H1 (cell line): ENCODE data around the gene CST9L. TPM values are rescaled to one million over a fixed set of nuclear protein-coding genes. Genes with fewer than 3 reads are reported as not detected.

Source experiments
- CTCF ChIA-PET: fragments of 300-600 bp; sonication (Branson Sonifier 250); formaldehyde crosslinking; loops from one replicate; lab custom pipeline; 2021; ENCODE audit not compliant: partially characterized antibody; lab: Charles Lee
- POLR2A ChIA-PET: fragments of 300-600 bp; sonication (Branson Sonifier 250); formaldehyde crosslinking; loops from one replicate; lab custom pipeline; 2021; ENCODE audit warnings: inconsistent platforms; ENCODE audit not compliant: partially characterized antibody; lab: Charles Lee
- DNase-seq, 2 experiments: peaks; one replicate each; pipeline versions ENCODE4 v3.0.0 to v3.0.0-alpha.2; 2010 to 2022; ENCODE audit warnings: low spot score in 2 of 2, low read depth in 1 of 2, mixed read lengths in 1 of 2
- FAIRE-seq: peaks from 2 replicates; lab custom pipeline; 2011; peaks lifted over from hg19 to GRCh38; lab: Jason Lieb, UNC
- H2AFZ ChIP-seq: 2 replicates; pipeline ENCODE4 v1.8.1; 2012; ENCODE audit warnings: low read length, inconsistent platforms
- H2AK5ac ChIP-seq: 2 replicates; pipeline ENCODE4 v1.6.1; 2013; ENCODE audit warnings: low read depth, low read length
- H2BK120ac ChIP-seq: replicated peaks from 2 replicates; pipeline ENCODE3; 2013; ENCODE audit warnings: low read depth, low read length, inconsistent platforms
- H2BK12ac ChIP-seq: 2 replicates; pipeline ENCODE4 v1.6.1; 2013; ENCODE audit warnings: low read depth, low read length
- H2BK15ac ChIP-seq: 2 replicates; pipeline ENCODE4 v1.6.1; 2013; ENCODE audit warnings: low read length
- H2BK20ac ChIP-seq: 2 replicates; pipeline ENCODE4 v1.6.1; 2013; ENCODE audit warnings: low read length
- H2BK5ac ChIP-seq: 2 replicates; pipeline ENCODE4 v1.6.1; 2013; ENCODE audit warnings: low read depth, low read length
- H3K14ac ChIP-seq: 2 replicates; pipeline ENCODE4 v1.6.1; 2013; ENCODE audit warnings: inconsistent platforms; ENCODE audit not compliant: insufficient read length
- H3K18ac ChIP-seq: 2 replicates; pipeline ENCODE4 v1.6.1; 2013; ENCODE audit warnings: low read length; ENCODE audit errors: extremely low read depth
- H3K23ac ChIP-seq: 2 replicates; pipeline ENCODE4 v1.6.1; 2013; ENCODE audit warnings: inconsistent platforms; ENCODE audit not compliant: insufficient read length
- H3K23me2 ChIP-seq: 2 replicates; pipeline ENCODE4 v1.6.1; 2013; ENCODE audit warnings: low read depth, low read length
- H3K27ac ChIP-seq: 2 replicates; pipeline ENCODE4 v1.6.1; 2011; ENCODE audit warnings: low read depth, low read length, inconsistent platforms
- H3K27me3 ChIP-seq, 4 experiments: replicated peaks in 1 of 4; 1 replicate in 1 of 4; 2 replicates in 3 of 4; pipeline versions ENCODE4 v1.6.1 to v1.8.1; 2011 to 2013; ENCODE audit warnings: low read length in 3 of 4, mild to moderate bottlenecking in 3 of 4, inconsistent platforms in 2 of 4, mixed read lengths in 2 of 4, moderate library complexity in 1 of 4; ENCODE audit not compliant: control insufficient read depth in 3 of 4, insufficient read depth in 3 of 4; ENCODE audit errors: extremely low read depth in 1 of 4
- H3K36me3 ChIP-seq, 4 experiments: 2 replicates each; pipeline versions ENCODE4 v1.6.1 to v1.8.1; 2011 to 2013; ENCODE audit warnings: mild to moderate bottlenecking in 4 of 4, low read length in 3 of 4, moderate library complexity in 2 of 4, control low read depth in 1 of 4, inconsistent platforms in 1 of 4; ENCODE audit not compliant: insufficient read depth in 4 of 4, control insufficient read depth in 2 of 4
- H3K4ac ChIP-seq: replicated peaks from 2 replicates; pipeline ENCODE3; 2013; ENCODE audit warnings: low read length, low read depth, mixed read lengths, inconsistent platforms; ENCODE audit not compliant: insufficient read length
- H3K4me1 ChIP-seq, 4 experiments: replicated peaks in 1 of 4; 1 replicate in 1 of 4; 2 replicates in 3 of 4; pipeline versions ENCODE4 v1.6.1 to v1.8.1; 2011 to 2013; ENCODE audit warnings: low read length in 3 of 4, inconsistent platforms in 2 of 4, mixed read lengths in 1 of 4; ENCODE audit not compliant: insufficient read depth in 4 of 4, control insufficient read depth in 3 of 4
- H3K4me2 ChIP-seq, 2 experiments: 2 replicates each; pipeline versions ENCODE4 v1.6.1 to v1.8.1; 2011 to 2013; ENCODE audit warnings: low read depth in 2 of 2, low read length in 2 of 2, control low read depth in 1 of 2, inconsistent platforms in 1 of 2, mild to moderate bottlenecking in 1 of 2; ENCODE audit not compliant: insufficient read depth in 1 of 2
- H3K4me3 ChIP-seq, 4 experiments: fragments of 200-600, 300-600 bp in 1 of 4; sonication (generic), shearing (Covaris generic), sonication (Bioruptor Twin) in 1 of 4; 2 replicates each; pipeline versions ENCODE4 v1.5.1 to v1.8.1; 2011 to 2016; ENCODE audit warnings: low read length in 4 of 4, low read depth in 3 of 4, control low read depth in 2 of 4, inconsistent platforms in 2 of 4, mild to moderate bottlenecking in 2 of 4, mixed read lengths in 1 of 4, moderate library complexity in 1 of 4; ENCODE audit not compliant: insufficient read depth in 2 of 4; ENCODE audit errors: extremely low read depth in 1 of 4
- H3K56ac ChIP-seq: replicated peaks from 2 replicates; pipeline ENCODE3; 2013; ENCODE audit warnings: low read depth, mild to moderate bottlenecking, mixed read lengths, low read length, inconsistent platforms; ENCODE audit not compliant: insufficient read length
- H3K79me1 ChIP-seq: 2 replicates; pipeline ENCODE4 v1.6.1; 2013; ENCODE audit warnings: low read depth, low read length, control low read depth
- H3K79me2 ChIP-seq, 2 experiments: 2 replicates each; pipeline versions ENCODE4 v1.6.1 to v1.8.1; 2012 to 2013; ENCODE audit warnings: low read length in 2 of 2, mild to moderate bottlenecking in 2 of 2, inconsistent platforms in 1 of 2; ENCODE audit not compliant: insufficient read depth in 2 of 2, control insufficient read depth in 1 of 2
- H3K9ac ChIP-seq, 4 experiments: replicated peaks in 1 of 4; 1 replicate in 1 of 4; 2 replicates in 3 of 4; pipeline versions ENCODE4 v1.6.1 to v1.8.1; 2011 to 2013; ENCODE audit warnings: low read depth in 3 of 4, low read length in 3 of 4, control low read depth in 2 of 4, mild to moderate bottlenecking in 2 of 4, moderate library complexity in 2 of 4, inconsistent platforms in 1 of 4; ENCODE audit errors: extremely low read depth in 1 of 4
- H3K9me3 ChIP-seq, 2 experiments: 2 replicates each; pipeline versions ENCODE4 v1.6.1 to v1.8.1; 2012 to 2013; ENCODE audit warnings: mild to moderate bottlenecking in 2 of 2, moderate library complexity in 2 of 2, control low read depth in 1 of 2, inconsistent platforms in 1 of 2, low read depth in 1 of 2, low read length in 1 of 2, mixed read lengths in 1 of 2; ENCODE audit not compliant: insufficient read depth in 2 of 2
- H4K20me1 ChIP-seq, 2 experiments: replicated peaks in 1 of 2; 2 replicates each; pipeline versions ENCODE3 to v1.8.1; 2011 to 2013; ENCODE audit warnings: inconsistent platforms in 2 of 2, low read length in 2 of 2, mild to moderate bottlenecking in 1 of 2; ENCODE audit not compliant: insufficient read depth in 2 of 2, control insufficient read depth in 1 of 2
- H4K5ac ChIP-seq: 2 replicates; pipeline ENCODE4 v1.6.1; 2013; ENCODE audit warnings: low read length, low read depth, mixed read lengths, inconsistent platforms; ENCODE audit not compliant: insufficient read length
- H4K8ac ChIP-seq: 2 replicates; pipeline ENCODE4 v1.8.0; 2013; ENCODE audit warnings: mild to moderate bottlenecking, moderate library complexity, low read length, inconsistent platforms; ENCODE audit not compliant: insufficient read depth; ENCODE audit errors: extremely low read depth
- H4K91ac ChIP-seq: replicated peaks from 2 replicates; pipeline ENCODE3; 2013; ENCODE audit warnings: low read length, mixed read lengths, inconsistent platforms; ENCODE audit not compliant: insufficient read length
- BACH1 ChIP-seq: IDR thresholded peaks from 2 replicates; pipeline ENCODE4 v1.6.1; 2012; ENCODE audit warnings: low read length, improper control_type of control experiment
- BCL11A ChIP-seq, 2 experiments: IDR thresholded peaks; one replicate each; pipeline ENCODE4 v1.6.1; 2011; ENCODE audit warnings: low read depth in 2 of 2, low read length in 2 of 2, mild to moderate bottlenecking in 2 of 2
- CBX8 ChIP-seq: fragments of 300-800, 300-1000 bp; sonication (generic); IDR thresholded peaks from 2 replicates; pipeline ENCODE4 v1.7.1; 2016; ENCODE audit warnings: low read depth, low read length, borderline replicate concordance
- CEBPB ChIP-seq: IDR thresholded peaks from 2 replicates; pipeline ENCODE4 v1.6.1; 2012; ENCODE audit warnings: low read depth, low read length
- CHD2 ChIP-seq: IDR thresholded peaks from 2 replicates; pipeline ENCODE4 v1.6.1; 2012; ENCODE audit warnings: low read length, improper control_type of control experiment
- E2F6 ChIP-seq: IDR thresholded peaks from 2 replicates; pipeline ENCODE4 v1.6.1; 2012; ENCODE audit warnings: inconsistent platforms
- MAX ChIP-seq: IDR thresholded peaks from 2 replicates; pipeline ENCODE4 v1.6.1; 2012; ENCODE audit warnings: inconsistent platforms
- POLR2AphosphoS5 ChIP-seq: IDR thresholded peaks from 2 replicates; pipeline ENCODE4 v1.6.1; 2011; ENCODE audit warnings: low read depth, low read length
- RXRA ChIP-seq: IDR thresholded peaks from 2 replicates; pipeline ENCODE4 v1.6.1; 2011; ENCODE audit warnings: low read depth, mild to moderate bottlenecking, low read length, moderate library complexity; ENCODE audit not compliant: insufficient read depth
- SAP30 ChIP-seq: fragments of 300-600 bp; sonication (generic); IDR thresholded peaks from 2 replicates; pipeline ENCODE4 v1.7.1; 2012; ENCODE audit warnings: low read length, moderate library complexity, mild to moderate bottlenecking, inconsistent platforms; ENCODE audit not compliant: insufficient read depth, insufficient replicate concordance
- SIRT6 ChIP-seq: IDR thresholded peaks from one replicate; pipeline ENCODE4 v1.7.1; 2012; ENCODE audit warnings: low read length, inconsistent platforms
- SUZ12 ChIP-seq: fragments of 200-600 bp; sonication (generic); IDR thresholded peaks from 2 replicates; pipeline ENCODE4 v1.6.1; 2012; ENCODE audit warnings: mild to moderate bottlenecking, inconsistent platforms, low read length, moderate library complexity, mixed read lengths
- TAF7 ChIP-seq: optimal IDR thresholded peaks from 2 replicates; pipeline ENCODE3; 2011; ENCODE audit warnings: low read depth, mild to moderate bottlenecking, inconsistent platforms, low read length, moderate library complexity, borderline replicate concordance
- TBP ChIP-seq: IDR thresholded peaks from 2 replicates; pipeline ENCODE4 v1.6.1; 2011; ENCODE audit warnings: low read depth, low read length, improper control_type of control experiment
- WGBS, 2 experiments: shearing (Covaris generic) in 1 of 2; methylation state at CpG; one replicate each; pipeline versions ENCODE4 v1.1.6 to v1.1.7; 2013 to 2015; ENCODE audit warnings: low lambda C conversion rate in 2 of 2, mixed read lengths in 2 of 2, inconsistent platforms in 1 of 2, low coverage in 1 of 2, missing lambda C conversion rate in 1 of 2; ENCODE audit not compliant: insufficient replicate concordance in 2 of 2, insufficient coverage in 1 of 2, insufficient read length in 1 of 2; ENCODE audit errors: extremely low coverage in 1 of 2, missing lambda C conversion rate in 1 of 2; 5-methylcytosine and 5-hydroxymethylcytosine counted together
- polyA plus RNA-seq, 7 experiments: library from polyadenylated mRNA; depleted of rRNA in 3 of 7; stranded (reverse) in 5 of 7; unstranded in 2 of 7; fragments of >200 nt in 5 of 7; fragments of 200-250 nt in 2 of 7; gene quantifications; 1 replicate in 5 of 7; 2 replicates in 1 of 7; 4 replicates in 1 of 7; pipeline versions ENCODE4 v1.2.1 to v1.2.3, GENCODE V29; 2011 to 2013; ENCODE audit warnings: missing spikeins in 2 of 7, mixed read lengths in 2 of 7
- total RNA-seq: library from RNA; stranded (reverse); fragmentation: NEBNext Ultra II Directional; extraction: Animal tissue kit (Norgen Biotek cat#: 25700); gene quantifications from 2 replicates; pipeline ENCODE4 v1.2.1, GENCODE V29; 2021

Gene CST9L
- total and polyA plus RNA-seq, 2 of the 8 experiments (the other 6 are each of a cell fraction or from before 2014, with no cell fraction given): not detected

GRCh38 chr20:23541330-23541729, 27.0 kb downstream of the CST9L start:
- H3K79me2 ChIP-seq: no peaks in the 10 kb centered on the region
- H3K4me3 ChIP-seq: no peak overlapping the region
- no peaks in the 10 kb centered on the region for H3K9me3 ChIP-seq
- H3K4me2 ChIP-seq: no peak overlapping the region
- WGBS, 2 experiments: 93% methylated on average over 1 of the region's 1 CpG; no CpG with 5 or more reads in 1 of the 2 experiments
- no peak overlapping the region for H3K56ac ChIP-seq
- ChIA-PET POLR2A (no interaction called here), CTCF (interaction anchor here (1.2 kb wide), 1 partner anchor 34 kb away, joined by 3 read pairs; no protein-coding TSS in a partner anchor)
- H2BK20ac ChIP-seq: peak overlapping the region; percentile 24; the same call in 1 of the 2 replicates
- no peaks in the 10 kb centered on the region for H4K20me1 ChIP-seq
- H3K4ac ChIP-seq: no peak overlapping the region
- FAIRE-seq: no peak
- DNase-seq: no peak
- no peaks in the 10 kb centered on the region for H3K23me2 ChIP-seq
- no peak overlapping the region for H4K5ac ChIP-seq
- H3K23ac ChIP-seq: no peak overlapping the region
- no peak overlapping the region for H4K8ac ChIP-seq
- no peak overlapping the region for H2BK12ac ChIP-seq
- H3K27ac ChIP-seq: no peak overlapping the region
- no peak overlapping the region for H4K91ac ChIP-seq
- H3K27me3 ChIP-seq: no peaks in the 10 kb centered on the region
- H3K18ac ChIP-seq: no peak overlapping the region
- no peak overlapping the region for H3K9ac ChIP-seq
- no peak overlapping the region for H2BK120ac ChIP-seq
- H3K4me1 ChIP-seq: peaks cover 0 to 5% (median 2%) of the 10 kb centered on the region in 4 experiments; a peak in 2 of 7 replicates
- no peaks in the 10 kb centered on the region for H3K36me3 ChIP-seq
- H2AK5ac ChIP-seq: no peak overlapping the region
- H3K79me1 ChIP-seq: no peaks in the 10 kb centered on the region
- H2AFZ ChIP-seq: no peak overlapping the region
- no peak overlapping the region for H2BK15ac ChIP-seq
- no peak overlapping the region for H3K14ac ChIP-seq
- H2BK5ac ChIP-seq: no peak overlapping the region
- no peak for TF ChIP-seq RXRA
- no peak for TF ChIP-seq POLR2AphosphoS5
- no peak for TF ChIP-seq CBX8
- TF ChIP-seq SIRT6: no peak
- TF ChIP-seq CEBPB: no peak
- no peak for TF ChIP-seq SAP30
- no peak for TF ChIP-seq E2F6
- no peak for TF ChIP-seq BACH1
- no peak for TF ChIP-seq TBP
- TF ChIP-seq SUZ12: no peak
- no peak for TF ChIP-seq BCL11A (IDR thresholded peaks at IDR 0.05; ENCODE audit: low read depth in 2 of 2, low read length in 2 of 2)
- TF ChIP-seq MAX: no peak
- TF ChIP-seq CHD2: no peak
- no peak for TF ChIP-seq TAF7
